HG03439 (cell line): Measurements from ENCODE around the gene CNTN4.
"Not testable (repeated sequence)": the region's sequence is repeated elsewhere in the genome, so short reads cannot be mapped to it uniquely, and the experiment has no call there.

Experiments
- ATAC-seq: cut with Tn5 transposase; IDR thresholded peaks from one replicate; pipeline ENCODE4 v1.9.1; 2021; ENCODE audit warnings: mild to moderate bottlenecking, moderate library complexity; ENCODE audit not compliant: unreplicated experiment

Gene CNTN4

GRCh38 chr3:2510591-2511145, 412.0 kb downstream of the CNTN4 start:
- no peak for ATAC-seq

GRCh38 chr3:2511356-2511755, 412.7 kb downstream of the CNTN4 start:
- no peak for ATAC-seq

GRCh38 chr3:2512881-2513280, 414.2 kb downstream of the CNTN4 start:
- no peak for ATAC-seq

GRCh38 chr3:2513986-2514385, 415.3 kb downstream of the CNTN4 start:
- ATAC-seq = no peak

- no peak for ATAC-seq
Observed at GRCh38 chr3:2516762-2517441, 418.2 kb downstream of the CNTN4 start.

- no peak for ATAC-seq
Observed at GRCh38 chr3:2517500-2518172, 419.0 kb downstream of the CNTN4 start.

GRCh38 chr3:2523281-2523836, 424.7 kb downstream of the CNTN4 start:
- ATAC-seq = no peak

GRCh38 chr3:2525968-2526367, 427.3 kb downstream of the CNTN4 start:
- no peak for ATAC-seq

- peak; percentile 13 for ATAC-seq
Observed at GRCh38 chr3:2526926-2527325, 428.3 kb downstream of the CNTN4 start.

- ATAC-seq = peak; percentile 65
Observed at GRCh38 chr3:2527328-2527727, 428.7 kb downstream of the CNTN4 start.

- not testable (repeated sequence) for ATAC-seq
Observed at GRCh38 chr3:2534767-2535166, 436.1 kb downstream of the CNTN4 start.

- ATAC-seq = no peak
Observed at GRCh38 chr3:2535206-2535605, 436.5 kb downstream of the CNTN4 start.

GRCh38 chr3:2536575-2536974, 437.9 kb downstream of the CNTN4 start:
- ATAC-seq = no peak

GRCh38 chr3:2540115-2540514, 441.4 kb downstream of the CNTN4 start:
- ATAC-seq = no peak

GRCh38 chr3:2543247-2543646, 444.6 kb downstream of the CNTN4 start:
- ATAC-seq = no peak

- no peak for ATAC-seq
Observed at GRCh38 chr3:2544212-2544611, 445.5 kb downstream of the CNTN4 start.

- ATAC-seq = no peak
Observed at GRCh38 chr3:2544718-2545117, 446.1 kb downstream of the CNTN4 start.

GRCh38 chr3:2547049-2547448, 448.4 kb downstream of the CNTN4 start:
- ATAC-seq = no peak

- ATAC-seq = no peak
Observed at GRCh38 chr3:2554656-2555055, 456.0 kb downstream of the CNTN4 start.

- no peak for ATAC-seq
Observed at GRCh38 chr3:2558796-2559195, 460.1 kb downstream of the CNTN4 start.

- no peak for ATAC-seq
Observed at GRCh38 chr3:2567451-2567850, 468.8 kb downstream of the CNTN4 start.

GRCh38 chr3:2568156-2568555, 469.5 kb downstream of the CNTN4 start:
- ATAC-seq = no peak
